Activated naive CD4-positive, alpha-beta T cell treated with anti-CD3 and anti-CD28 coated beads for 36 hours (primary cell): Measurements from ENCODE around the gene FOXP1. TPM values are rescaled to one million over a fixed set of nuclear protein-coding genes. Genes with fewer than 3 reads are reported as not detected.
A peak's percentile ranks its signal among the peaks of the same experiment; 100 is the strongest.

Experiments used
- CTCF ChIA-PET: fragments of 350-600 bp; sonication (Branson Sonifier 250); formaldehyde crosslinking; loops from one replicate; lab custom pipeline; 2021; ENCODE audit warnings: antibody characterized with exemption; lab: Charles Lee
- DNase-seq: peaks from one replicate; pipeline ENCODE4 v3.0.0-alpha.2; 2020
- H3K27ac Mint-ChIP-seq: one replicate; pipeline ENCODE4 v1.8.0; 2021; ENCODE audit warnings: mild to moderate bottlenecking, mixed read lengths
- H3K27me3 Mint-ChIP-seq: one replicate; pipeline ENCODE4 v1.8.0; 2021; ENCODE audit warnings: low read depth, mixed read lengths
- H3K36me3 Mint-ChIP-seq: one replicate; pipeline ENCODE4 v1.8.0; 2021; ENCODE audit warnings: low read depth, mixed read lengths
- H3K4me1 Mint-ChIP-seq: one replicate; pipeline ENCODE4 v1.8.0; 2021; ENCODE audit warnings: low read depth, mixed read lengths
- H3K4me3 Mint-ChIP-seq: one replicate; pipeline ENCODE4 v1.8.0; 2021; ENCODE audit warnings: mild to moderate bottlenecking, moderate library complexity, mixed read lengths
- H3K9me3 Mint-ChIP-seq: one replicate; pipeline ENCODE4 v1.8.0; 2021; ENCODE audit warnings: mixed read lengths
- intact Hi-C: fragments of 100-400 bp; cut with micrococcal nuclease; formaldehyde crosslinking; loops from one replicate; pipeline ENCODE4 v1.15.1; 2023
- total RNA-seq, 2 experiments: library from RNA; stranded (reverse); gene quantifications; one replicate each; pipeline ENCODE4 v1.2.3, GENCODE V29; 2021

Gene FOXP1
- total RNA-seq, 2 experiments from 2014 or later, result 95.2 to 97.4 TPM

DNA sequence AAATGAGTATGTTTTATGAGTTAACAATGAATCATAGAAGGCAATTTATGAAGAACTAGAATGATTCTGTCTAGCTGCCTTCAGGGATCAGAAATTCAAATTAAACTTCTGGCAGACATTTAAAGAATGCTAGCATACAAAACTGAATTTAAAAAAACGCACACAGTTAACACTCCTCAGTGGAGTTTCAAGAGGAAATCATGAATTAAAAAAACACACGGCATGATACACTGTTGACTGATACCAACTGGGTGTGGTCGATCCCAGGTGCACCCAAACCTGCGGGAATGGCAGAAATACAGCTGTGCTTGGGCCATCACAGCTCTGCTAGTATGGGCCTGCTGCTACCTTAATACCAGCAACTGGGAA is 526.0 kb downstream of the FOXP1 start:
- H3K4me1 Mint-ChIP-seq, result peaks cover 87% of the 10 kb centered on the region
- intact Hi-C loops, result loop anchor here (1.0 kb wide), 3 partner anchors 9 to 30 kb away; no protein-coding TSS in a partner anchor
- no peak overlapping the region for H3K27ac Mint-ChIP-seq
- H3K4me3 Mint-ChIP-seq, result peak overlapping the region; percentile 53
- peak; percentile 49 for DNase-seq
- peaks cover 19% of the 10 kb centered on the region for H3K36me3 Mint-ChIP-seq
- H3K27me3 Mint-ChIP-seq, result no peaks in the 10 kb centered on the region
- CTCF ChIA-PET, result interaction anchor here (0.6 to 1.1 kb wide), 4 partner anchors 76 to 507 kb away, joined by 3 to 5 read pairs (median 3); no protein-coding TSS in a partner anchor
- H3K9me3 Mint-ChIP-seq, result no peaks in the 10 kb centered on the region

DNA sequence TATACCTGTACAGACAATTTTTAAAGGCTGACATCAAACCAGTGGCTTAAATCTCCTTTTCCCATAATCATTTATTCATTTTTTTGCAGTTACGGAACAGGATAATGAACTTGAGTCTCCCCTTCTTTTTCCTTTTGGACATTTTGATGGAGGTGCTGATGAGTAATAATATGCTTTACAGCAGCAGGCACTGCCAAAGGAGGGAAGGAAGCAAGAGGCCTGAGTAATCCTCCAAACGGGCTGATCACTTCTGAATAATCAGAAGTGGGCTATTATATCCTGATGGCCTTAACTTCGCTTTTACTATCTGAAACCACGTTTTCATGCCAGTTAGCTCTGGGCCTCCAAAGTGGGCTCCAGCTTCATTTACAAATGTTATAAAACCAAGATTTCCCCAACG is 527.2 kb downstream of the FOXP1 start:
- Mint-ChIP-seq H3K4me1 (peaks cover 90% of the 10 kb centered on the region), H3K4me3 (peak overlapping the region; percentile 34), H3K9me3 (no peaks in the 10 kb centered on the region), H3K27ac (peak overlapping the region; percentile 86), H3K36me3 (peaks cover 26% of the 10 kb centered on the region), H3K27me3 (no peaks in the 10 kb centered on the region)
- DNase-seq, result no peak
- CTCF ChIA-PET, result interaction anchor here (0.7 to 3.1 kb wide), 3 partner anchors 12 to 75 kb away, joined by 3 to 8 read pairs (median 3); no protein-coding TSS in a partner anchor
- intact Hi-C loops, result no loop called here

DNA sequence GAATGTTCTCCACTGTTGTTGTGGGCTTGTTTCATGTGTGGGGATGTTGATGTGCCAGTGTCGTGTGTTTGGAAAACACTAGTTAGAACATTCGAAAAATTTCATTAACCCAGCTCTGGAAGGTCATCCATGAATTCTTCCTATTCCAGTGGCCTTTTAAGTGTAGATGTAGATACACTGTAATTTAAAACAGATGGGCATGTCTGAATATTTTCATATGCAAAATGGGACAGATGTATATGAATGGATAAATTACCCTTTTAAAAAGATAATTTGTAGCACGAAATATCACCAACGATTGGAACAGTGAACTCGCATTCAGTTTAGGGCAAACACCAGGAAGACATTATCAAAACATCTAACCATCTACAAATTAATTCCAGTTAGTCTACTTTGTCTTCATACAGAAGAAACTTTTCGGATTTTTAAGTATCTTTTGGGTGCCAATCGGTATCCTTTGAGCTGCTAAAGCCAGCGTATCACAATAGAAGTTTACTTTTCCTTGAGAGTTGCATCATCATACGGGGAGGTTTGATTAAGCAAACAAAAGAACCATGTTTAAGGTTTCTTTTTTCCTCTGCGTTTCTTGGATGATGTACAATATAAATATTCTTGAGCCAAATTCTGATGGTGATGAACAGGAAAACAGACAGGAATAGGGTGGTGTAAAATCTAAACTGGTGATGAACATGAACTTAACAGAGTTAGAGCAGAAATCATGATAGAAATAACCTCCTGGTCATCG is 528.1 kb downstream of the FOXP1 start:
- Mint-ChIP-seq H3K4me3 (no peak overlapping the region), H3K9me3 (no peaks in the 10 kb centered on the region), H3K4me1 (peaks cover 94% of the 10 kb centered on the region), H3K27ac (peak overlapping the region; percentile 86), H3K36me3 (peaks cover 34% of the 10 kb centered on the region), H3K27me3 (no peaks in the 10 kb centered on the region)
- DNase-seq, result no peak
- CTCF ChIA-PET, result interaction anchor here (0.7 to 3.1 kb wide), 3 partner anchors 13 to 56 kb away, joined by 3 to 8 read pairs (median 4); no protein-coding TSS in a partner anchor
- intact Hi-C loops, result no loop called here

DNA sequence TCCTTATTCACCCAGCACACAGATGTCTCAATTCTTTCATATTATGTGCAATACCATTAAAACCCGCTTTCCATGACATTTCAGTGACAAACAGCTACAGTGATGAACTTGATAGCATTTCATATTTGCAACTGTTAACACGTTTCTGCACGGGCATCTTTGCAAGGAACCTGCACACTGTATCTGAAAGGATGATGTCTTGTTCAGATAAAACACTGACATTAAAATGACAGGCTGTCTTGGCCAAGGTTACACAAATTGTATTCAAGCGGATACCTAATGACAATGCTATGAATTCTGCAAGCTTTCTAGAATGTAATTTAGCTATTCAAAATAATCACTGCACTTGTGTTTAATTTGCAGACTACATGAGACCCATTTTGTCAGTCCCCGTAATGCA is 529.2 kb downstream of the FOXP1 start:
- Mint-ChIP-seq H3K4me1 (peaks cover 97% of the 10 kb centered on the region), H3K27ac (peak overlapping the region; percentile 3), H3K4me3 (no peak overlapping the region), H3K36me3 (peaks cover 41% of the 10 kb centered on the region), H3K9me3 (no peaks in the 10 kb centered on the region), H3K27me3 (no peaks in the 10 kb centered on the region)
- no peak for DNase-seq
- intact Hi-C loops, result no loop called here
- CTCF ChIA-PET, result interaction anchor here (0.6 to 3.1 kb wide), 3 partner anchors 14 to 136 kb away, joined by 3 to 8 read pairs (median 4); no protein-coding TSS in a partner anchor

DNA sequence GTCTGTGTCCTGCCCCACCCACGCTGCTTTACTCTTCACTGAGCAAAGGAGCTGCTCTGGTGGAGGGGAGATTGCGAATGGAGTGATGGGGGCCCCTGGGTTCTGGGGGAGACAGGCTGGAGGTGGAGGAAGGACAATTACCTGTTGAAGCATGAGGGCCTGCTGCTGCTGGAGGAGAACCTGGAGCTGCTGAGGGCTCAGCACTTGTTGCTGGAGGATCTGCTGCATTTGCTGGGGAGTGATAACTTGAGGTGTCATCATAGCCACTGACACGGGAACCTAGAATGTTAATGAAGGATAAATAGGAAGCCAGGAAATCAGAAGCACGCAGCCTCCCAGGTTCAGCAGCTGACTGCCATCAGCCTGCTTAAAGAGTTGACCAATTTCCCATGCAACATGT is 530.0 kb downstream of the FOXP1 start:
- DNase-seq, result no peak
- H3K9me3 Mint-ChIP-seq, result no peaks in the 10 kb centered on the region
- H3K27ac Mint-ChIP-seq, result peak overlapping the region; percentile 25
- peaks cover 48% of the 10 kb centered on the region for H3K36me3 Mint-ChIP-seq
- CTCF ChIA-PET, result interaction anchor here (3.1 kb wide), 1 partner anchor 15 kb away, joined by 8 read pairs; no protein-coding TSS in a partner anchor
- H3K4me1 Mint-ChIP-seq, result peaks cover 98% of the 10 kb centered on the region
- intact Hi-C loops, result no loop called here
- H3K27me3 Mint-ChIP-seq, result no peaks in the 10 kb centered on the region
- H3K4me3 Mint-ChIP-seq, result no peak overlapping the region

DNA sequence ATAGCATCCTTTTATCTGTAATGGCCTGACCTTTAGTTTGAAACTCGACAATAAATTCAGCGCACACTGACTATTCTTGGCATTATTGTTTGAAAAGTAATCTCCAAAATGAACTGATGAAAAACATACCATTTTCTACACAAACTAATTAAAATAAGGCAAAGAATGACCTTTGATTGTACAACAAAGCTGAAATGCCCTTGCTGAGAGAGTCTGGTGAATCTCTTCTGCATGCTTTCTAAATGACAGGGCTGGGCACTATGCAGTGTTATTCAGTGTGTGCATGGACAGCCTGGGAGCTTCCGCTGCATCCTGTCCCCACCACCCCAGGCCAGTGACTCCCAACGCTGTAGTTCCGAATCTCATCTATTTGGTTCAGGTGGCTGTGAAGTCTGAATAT is 530.8 kb downstream of the FOXP1 start:
- intact Hi-C loops, result no loop called here
- Mint-ChIP-seq H3K4me1 (peaks cover 99% of the 10 kb centered on the region), H3K27ac (no peak overlapping the region), H3K4me3 (no peak overlapping the region), H3K9me3 (no peaks in the 10 kb centered on the region), H3K36me3 (peaks cover 54% of the 10 kb centered on the region), H3K27me3 (no peaks in the 10 kb centered on the region)
- CTCF ChIA-PET, result interaction anchor here (1.7 kb wide), 1 partner anchor 7 kb away, joined by 7 read pairs; no protein-coding TSS in a partner anchor
- no peak for DNase-seq

DNA sequence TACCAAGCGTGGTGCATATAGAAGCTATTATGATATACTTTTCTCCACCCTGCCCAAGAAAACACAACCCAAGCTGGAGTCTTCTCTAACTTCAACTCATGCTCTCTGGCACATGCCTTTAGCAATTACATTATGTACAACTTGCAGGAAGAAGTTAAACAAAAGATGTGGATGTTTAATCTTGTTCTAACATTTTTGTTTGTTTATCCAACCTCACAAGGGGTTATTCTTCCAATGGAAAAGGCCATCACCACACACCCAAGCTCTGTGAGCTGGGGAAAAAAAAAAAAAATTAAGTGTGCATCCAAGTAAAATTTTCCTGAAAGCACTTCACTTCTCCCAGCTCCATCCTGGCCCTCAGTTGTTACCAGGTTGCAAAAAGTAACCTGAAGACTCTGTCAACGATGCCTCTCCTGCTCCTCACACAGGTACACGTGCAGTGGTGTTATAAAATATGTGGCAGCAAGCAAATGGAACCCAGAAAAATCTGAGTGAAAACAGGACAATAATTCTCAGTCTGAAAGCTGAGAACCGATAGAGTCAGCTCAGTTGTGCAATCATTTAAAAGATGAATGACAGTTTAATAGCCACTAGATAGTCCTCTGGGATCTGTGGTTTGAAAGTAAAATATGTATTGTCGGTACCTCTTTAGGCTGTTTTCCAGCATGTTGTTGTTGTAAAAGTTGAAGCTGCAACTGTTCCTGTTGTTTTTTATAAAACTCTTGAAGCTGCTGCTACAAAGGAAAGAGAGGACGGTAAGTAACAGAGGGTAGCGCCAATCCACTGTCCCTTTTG is 531.4 kb downstream of the FOXP1 start:
- CTCF ChIA-PET, result interaction anchor here (1.7 kb wide), 1 partner anchor 8 kb away, joined by 7 read pairs; no protein-coding TSS in a partner anchor
- peaks cover 100% of the 10 kb centered on the region for H3K4me1 Mint-ChIP-seq
- H3K36me3 Mint-ChIP-seq, result peaks cover 59% of the 10 kb centered on the region
- no peaks in the 10 kb centered on the region for H3K9me3 Mint-ChIP-seq
- peak overlapping the region; percentile 92 for H3K27ac Mint-ChIP-seq
- H3K4me3 Mint-ChIP-seq, result no peak overlapping the region
- no peaks in the 10 kb centered on the region for H3K27me3 Mint-ChIP-seq
- intact Hi-C loops, result loop anchor here (2.0 kb wide), 1 partner anchor 249 kb away; no protein-coding TSS in a partner anchor
- no peak for DNase-seq

DNA sequence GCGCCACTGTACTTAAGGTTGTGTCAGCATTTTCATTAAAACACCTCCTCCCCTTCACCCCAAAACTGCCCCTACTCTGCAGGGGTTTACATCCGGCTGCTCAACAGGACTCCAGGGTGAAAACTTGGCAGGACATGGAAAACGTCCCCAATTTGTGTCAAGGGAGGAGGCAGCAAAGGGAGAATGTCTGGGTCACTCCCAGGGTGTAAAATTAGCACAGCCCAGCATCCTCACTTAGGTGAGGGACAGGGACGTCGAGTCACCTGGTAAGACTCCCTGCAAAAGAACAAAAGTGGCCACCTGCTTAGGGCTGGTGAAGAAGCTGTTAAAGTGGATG is 532.3 kb downstream of the FOXP1 start:
- H3K27ac Mint-ChIP-seq, result peak overlapping the region; percentile 92
- no peaks in the 10 kb centered on the region for H3K27me3 Mint-ChIP-seq
- DNase-seq, result no peak
- H3K4me3 Mint-ChIP-seq, result peak overlapping the region; percentile 6
- H3K36me3 Mint-ChIP-seq, result peaks cover 65% of the 10 kb centered on the region
- intact Hi-C loops, result loop anchor here (2.0 kb wide), 1 partner anchor 250 kb away; no protein-coding TSS in a partner anchor
- peaks cover 100% of the 10 kb centered on the region for H3K4me1 Mint-ChIP-seq
- H3K9me3 Mint-ChIP-seq, result no peaks in the 10 kb centered on the region
- CTCF ChIA-PET, result interaction anchor here (0.6 to 1.7 kb wide), 4 partner anchors 9 to 45 kb away, joined by 4 to 7 read pairs (median 6); no protein-coding TSS in a partner anchor

DNA sequence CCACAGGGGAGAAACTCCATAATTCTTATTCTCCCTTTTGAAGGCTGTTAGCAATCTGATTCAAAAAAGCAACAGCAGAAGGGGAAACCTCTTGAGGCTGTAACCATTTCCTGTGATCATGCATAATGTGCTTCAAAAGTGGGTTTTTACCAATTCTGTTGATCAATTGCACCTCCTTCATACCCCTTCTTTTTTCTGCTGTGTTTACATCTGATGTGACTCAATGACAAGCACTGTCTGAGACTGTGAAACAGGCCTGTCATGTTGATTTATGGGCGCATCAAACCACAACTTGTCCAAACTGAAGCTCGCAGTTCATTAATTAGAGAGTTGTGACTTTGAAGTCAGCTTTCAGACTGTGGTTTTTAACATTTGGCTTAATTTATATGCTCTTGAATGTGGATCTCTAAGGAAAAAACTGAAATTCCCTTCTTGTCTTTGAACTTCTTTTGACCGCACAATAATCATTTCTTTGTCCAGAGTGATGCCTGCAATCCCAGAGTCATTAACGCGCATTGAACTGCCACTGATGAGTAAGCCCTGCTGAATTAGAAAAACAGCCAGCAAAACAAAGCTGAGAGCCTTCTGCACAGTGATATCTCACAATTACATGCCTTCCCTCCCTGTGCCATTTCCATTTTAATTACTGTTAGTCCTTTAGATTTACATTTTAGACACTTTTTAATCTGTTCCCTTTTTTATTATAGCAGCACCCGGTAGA is 532.8 kb downstream of the FOXP1 start:
- intact Hi-C loops, result loop anchor here (1.0 to 2.0 kb wide), 5 partner anchors 11 to 250 kb away; no protein-coding TSS in a partner anchor
- H3K4me3 Mint-ChIP-seq, result peak overlapping the region; percentile 6
- peak overlapping the region; percentile 92 for H3K27ac Mint-ChIP-seq
- no peaks in the 10 kb centered on the region for H3K27me3 Mint-ChIP-seq
- DNase-seq, result peak; percentile 77
- H3K36me3 Mint-ChIP-seq, result peaks cover 68% of the 10 kb centered on the region
- no peaks in the 10 kb centered on the region for H3K9me3 Mint-ChIP-seq
- CTCF ChIA-PET, result interaction anchor here (0.6 to 1.7 kb wide), 6 partner anchors 9 to 44 kb away, joined by 3 to 7 read pairs (median 5); no protein-coding TSS in a partner anchor
- peaks cover 100% of the 10 kb centered on the region for H3K4me1 Mint-ChIP-seq

DNA sequence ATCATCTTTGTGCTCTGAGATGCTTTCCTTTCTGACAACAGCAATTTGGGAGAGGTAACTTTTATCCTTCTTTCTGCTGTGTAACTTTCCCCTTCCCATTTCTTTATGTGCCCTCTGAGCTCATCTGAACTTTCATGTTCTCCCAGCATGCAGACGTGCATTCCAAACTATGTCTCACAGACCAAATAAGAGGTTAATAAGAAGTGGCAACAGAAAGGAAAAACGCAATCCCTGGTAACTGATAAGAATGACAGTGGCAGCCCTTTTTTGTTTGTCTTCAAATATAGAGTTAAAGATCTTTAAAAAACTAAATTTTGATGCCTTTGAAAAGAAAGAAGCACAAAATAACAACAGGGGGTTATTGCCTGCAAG is 533.4 kb downstream of the FOXP1 start:
- CTCF ChIA-PET, result interaction anchor here (0.8 to 1.4 kb wide), 3 partner anchors 9 to 44 kb away, joined by 3 to 5 read pairs (median 5); no protein-coding TSS in a partner anchor
- Mint-ChIP-seq H3K4me1 (peaks cover 100% of the 10 kb centered on the region), H3K9me3 (no peaks in the 10 kb centered on the region), H3K27me3 (no peaks in the 10 kb centered on the region), H3K36me3 (peaks cover 71% of the 10 kb centered on the region), H3K27ac (peak overlapping the region; percentile 92), H3K4me3 (no peak overlapping the region)
- no peak for DNase-seq
- intact Hi-C loops, result loop anchor here (1.0 to 2.0 kb wide), 5 partner anchors 11 to 251 kb away; no protein-coding TSS in a partner anchor

DNA sequence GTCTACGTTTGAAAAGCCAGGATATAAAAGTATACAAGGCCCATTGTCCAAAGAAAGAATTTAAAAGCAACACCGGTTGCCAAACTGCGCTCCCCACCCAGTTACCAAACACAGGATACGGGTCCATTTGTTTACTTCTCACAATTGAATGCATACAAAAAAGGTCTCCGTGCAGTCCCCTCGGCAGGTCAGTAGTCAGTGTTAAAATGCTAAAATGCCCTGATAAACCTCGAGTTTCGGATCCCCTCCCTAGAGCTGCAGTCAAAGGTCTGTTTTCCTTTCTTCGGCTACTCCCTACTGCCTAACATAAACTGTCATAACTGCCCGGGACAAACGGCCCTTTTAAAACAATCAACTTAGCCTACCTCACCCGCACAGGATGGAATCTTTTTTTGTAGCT is 534.6 kb downstream of the FOXP1 start:
- Mint-ChIP-seq H3K9me3 (no peaks in the 10 kb centered on the region), H3K4me1 (peaks cover 100% of the 10 kb centered on the region), H3K27ac (peak overlapping the region; percentile 84), H3K27me3 (no peaks in the 10 kb centered on the region), H3K4me3 (no peak overlapping the region), H3K36me3 (peaks cover 73% of the 10 kb centered on the region)
- intact Hi-C loops, result loop anchor here (1.0 kb wide), 1 partner anchor 8 kb away; no protein-coding TSS in a partner anchor
- DNase-seq, result no peak
- CTCF ChIA-PET, result interaction anchor here (2.3 kb wide), 1 partner anchor 12 kb away, joined by 12 read pairs; no protein-coding TSS in a partner anchor
